ES-I3 (cell line): ENCODE measurements around the gene FBLN5.
"Not testable (repeated sequence)": the region's sequence is repeated elsewhere in the genome, so short reads cannot be mapped to it uniquely, and the experiment has no call there.

Experiments used
- H3K36me3 ChIP-seq: 2 replicates; pipeline ENCODE4 v1.6.1; 2013; ENCODE audit warnings: mild to moderate bottlenecking, low read length, control low read depth, moderate library complexity; ENCODE audit not compliant: insufficient read depth
- H3K4me1 ChIP-seq: 2 replicates; pipeline ENCODE4 v1.6.1; 2013; ENCODE audit warnings: mild to moderate bottlenecking, control low read depth, low read length; ENCODE audit not compliant: insufficient read depth
- H3K9ac ChIP-seq: 2 replicates; pipeline ENCODE4 v1.6.1; 2013; ENCODE audit warnings: low read depth, mild to moderate bottlenecking, low read length, moderate library complexity
- H3K9me3 ChIP-seq: 2 replicates; pipeline ENCODE4 v1.6.1; 2013; ENCODE audit warnings: mild to moderate bottlenecking, low read length, moderate library complexity; ENCODE audit not compliant: control insufficient read depth, insufficient read depth

FBLN5 gene

DNA sequence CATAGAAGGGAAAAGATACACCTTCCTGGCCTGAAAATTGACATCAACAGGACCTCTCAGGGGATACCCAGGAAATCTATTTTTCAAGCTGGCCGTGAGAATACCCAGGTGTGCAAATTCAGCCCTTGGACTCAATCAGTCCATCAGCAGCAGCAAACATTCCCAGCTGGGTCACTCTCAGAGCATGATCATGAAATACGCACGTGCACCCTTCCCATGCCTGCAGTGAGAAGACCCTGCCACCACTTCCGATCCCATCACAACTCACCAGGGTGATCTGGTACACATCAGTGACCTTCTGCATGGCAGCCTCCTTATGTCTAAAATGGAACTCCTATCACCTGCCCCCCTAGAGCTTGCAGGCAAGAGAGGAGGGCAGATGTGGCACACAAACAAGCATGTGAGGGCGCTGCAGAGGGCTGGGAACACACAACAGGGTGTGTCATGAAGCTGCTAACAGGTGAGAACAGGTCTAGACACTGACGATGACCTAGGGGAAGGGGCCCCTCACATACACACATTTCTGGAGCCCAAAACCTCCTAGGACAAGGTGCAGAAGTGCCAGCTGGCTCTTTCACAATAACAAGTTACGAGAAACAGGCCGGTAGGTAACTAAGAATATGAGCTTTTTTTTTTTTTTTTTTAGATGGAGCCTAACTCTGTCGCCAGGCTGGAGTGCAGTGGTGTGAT, 42.4 kb downstream of the FBLN5 start:
- no peaks in the 10 kb centered on the region for H3K9me3 ChIP-seq
- H3K4me1 ChIP-seq = no peaks in the 10 kb centered on the region
- H3K36me3 ChIP-seq = no peaks in the 10 kb centered on the region
- H3K9ac ChIP-seq = no peak overlapping the region

DNA sequence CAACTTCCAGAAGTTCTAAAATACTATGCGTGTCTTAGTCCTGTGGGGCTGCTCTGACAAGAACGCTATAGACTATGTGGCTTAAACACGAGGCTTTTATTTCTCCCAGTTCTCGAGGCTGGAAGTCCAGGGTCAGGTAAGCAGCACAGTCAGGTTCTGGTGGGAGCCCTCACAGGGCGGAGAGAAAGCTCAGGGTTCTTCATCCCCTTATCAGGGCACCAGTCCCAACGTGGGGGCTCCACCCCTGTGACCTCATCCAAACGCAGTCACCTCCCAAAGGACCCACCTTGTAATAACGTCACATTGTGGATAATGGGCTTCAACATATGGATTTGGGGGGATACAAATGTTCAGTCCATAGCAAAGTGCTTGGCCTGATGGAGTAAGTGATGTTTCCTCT, 43.0 kb downstream of the FBLN5 start:
- H3K9ac ChIP-seq = no peak overlapping the region
- no peaks in the 10 kb centered on the region for H3K4me1 ChIP-seq
- no peaks in the 10 kb centered on the region for H3K9me3 ChIP-seq
- no peaks in the 10 kb centered on the region for H3K36me3 ChIP-seq

DNA sequence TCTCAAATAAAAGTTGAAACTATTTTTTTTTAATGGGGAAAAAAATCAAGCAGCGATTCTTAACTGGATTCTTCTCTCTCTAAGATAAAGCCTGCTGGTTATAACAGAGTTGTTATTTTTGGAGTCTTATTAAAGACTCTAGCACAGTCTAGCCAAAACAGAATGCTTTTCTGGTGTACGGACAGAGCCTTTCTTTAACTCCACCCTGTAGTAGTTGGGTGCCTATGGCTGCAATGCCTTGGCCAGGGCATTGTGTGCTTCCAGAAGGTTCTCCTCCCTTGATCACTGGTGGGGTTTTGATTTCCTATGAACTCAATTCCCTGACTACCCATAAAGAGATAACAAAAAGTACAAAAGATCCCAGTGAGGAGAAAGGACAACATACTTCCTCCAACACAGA, 44.4 kb downstream of the FBLN5 start:
- no peaks in the 10 kb centered on the region for H3K36me3 ChIP-seq
- no peaks in the 10 kb centered on the region for H3K9me3 ChIP-seq
- H3K9ac ChIP-seq = no peak overlapping the region
- H3K4me1 ChIP-seq = no peaks in the 10 kb centered on the region

DNA sequence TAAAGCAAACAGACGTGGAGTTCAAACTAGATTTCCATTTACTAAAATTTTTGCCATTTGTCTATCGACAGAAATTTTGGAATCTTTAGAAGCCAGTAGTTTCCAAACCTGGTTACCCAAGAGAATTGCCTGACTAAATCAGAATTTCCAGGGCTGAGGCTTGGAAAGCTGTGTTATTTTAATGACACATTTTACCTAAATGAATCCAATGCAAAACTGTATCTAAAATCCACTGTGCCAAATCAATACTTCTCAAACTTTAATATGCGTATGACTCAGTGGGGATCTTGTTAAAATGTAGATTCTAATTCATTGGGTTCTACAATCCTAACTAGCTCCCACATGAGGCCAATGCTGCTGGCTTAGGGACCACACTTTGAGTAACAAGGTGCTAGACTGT, 45.2 kb downstream of the FBLN5 start:
- Histone ChIP-seq H3K36me3 (no peaks in the 10 kb centered on the region), H3K9me3 (no peaks in the 10 kb centered on the region), H3K4me1 (0 out of 2 replicates have a peak, but pooled peaks cover 3% of the 10 kb centered on the region), H3K9ac (no peak overlapping the region)

DNA sequence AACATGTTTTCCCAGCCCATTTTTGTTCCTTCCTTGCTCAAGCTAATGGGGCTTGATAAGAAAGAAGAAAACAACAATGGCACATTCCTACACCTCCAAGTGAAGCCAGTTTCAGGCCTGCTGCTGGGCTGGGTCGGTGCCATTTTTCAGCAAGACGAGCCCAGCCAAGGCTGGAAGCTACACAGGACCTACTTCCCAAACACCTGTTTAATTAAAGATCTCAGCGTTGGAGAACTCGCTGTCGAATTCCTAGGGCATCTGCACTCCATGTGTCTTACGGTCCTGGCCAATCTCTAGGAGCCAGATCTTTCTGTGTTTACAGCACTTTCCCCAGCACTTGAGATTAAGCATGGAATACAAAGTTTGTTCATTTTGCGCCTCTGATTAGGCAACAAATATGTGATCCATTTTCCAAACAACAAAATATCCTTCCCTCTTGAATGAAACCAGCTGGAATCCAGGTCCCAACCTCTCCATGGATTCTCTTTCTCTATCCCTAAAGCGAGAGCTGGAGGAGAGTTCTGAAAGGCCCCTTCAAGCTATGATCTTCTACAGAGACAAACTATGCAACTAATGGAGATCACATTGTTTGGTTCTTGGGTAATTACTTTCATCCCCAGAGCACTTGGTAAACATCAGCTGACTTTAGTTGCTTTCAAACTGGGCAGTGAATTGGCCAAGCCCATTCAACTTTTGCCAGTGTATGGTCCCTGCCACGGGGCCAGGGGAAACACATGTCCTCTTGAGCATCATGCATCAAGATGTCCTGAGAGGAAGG, 45.9 kb downstream of the FBLN5 start:
- Histone ChIP-seq H3K36me3 (no peaks in the 10 kb centered on the region), H3K9me3 (no peaks in the 10 kb centered on the region), H3K9ac (no peak overlapping the region), H3K4me1 (peaks cover 8% of the 10 kb centered on the region; the same call in 1 of the 2 replicates)

DNA sequence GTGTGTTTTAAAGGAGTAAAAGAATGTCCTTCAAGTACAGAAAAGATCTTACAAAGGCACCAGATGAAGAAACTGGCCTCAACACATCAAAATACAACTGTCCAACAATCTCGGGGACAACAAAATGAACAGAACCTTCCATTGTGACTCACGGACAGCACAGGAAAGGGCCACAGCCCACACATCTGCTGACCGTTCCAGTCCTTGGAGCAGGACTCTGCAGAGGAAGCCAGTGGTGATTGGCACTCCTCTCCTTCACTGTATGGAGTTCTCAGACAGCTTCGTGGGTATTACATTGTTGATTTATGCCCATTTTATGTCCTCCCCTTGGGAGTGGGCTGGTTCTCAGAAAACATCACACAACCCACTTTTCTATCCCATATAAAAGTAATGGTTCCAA, 47.7 kb downstream of the FBLN5 start:
- Histone ChIP-seq H3K9me3 (no peaks in the 10 kb centered on the region), H3K4me1 (peaks cover 8% of the 10 kb centered on the region; the same call in 1 of the 2 replicates), H3K36me3 (no peaks in the 10 kb centered on the region), H3K9ac (no peak overlapping the region)

DNA sequence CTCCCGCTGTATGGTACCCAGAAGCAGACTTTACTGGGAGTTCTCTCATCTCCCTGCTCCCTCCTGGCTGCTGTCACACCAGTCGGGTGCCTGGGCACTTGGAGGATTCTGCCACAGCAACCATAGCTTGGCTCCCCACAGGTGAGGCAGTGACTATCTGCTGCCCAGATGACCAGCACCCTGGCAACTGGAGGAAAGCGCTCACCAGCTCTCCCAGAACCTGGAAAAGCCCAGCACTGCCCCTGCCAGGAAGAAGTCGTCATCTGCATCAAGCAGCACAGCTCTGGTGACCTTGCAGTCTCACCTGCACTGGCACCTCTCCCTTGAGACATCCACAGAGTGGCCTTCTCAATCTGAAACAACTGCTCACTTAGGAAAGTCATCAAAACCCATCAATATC, 48.3 kb downstream of the FBLN5 start:
- no peak overlapping the region for H3K9ac ChIP-seq
- H3K9me3 ChIP-seq = no peaks in the 10 kb centered on the region
- H3K4me1 ChIP-seq = peaks cover 8% of the 10 kb centered on the region; the same call in 1 of the 2 replicates
- no peaks in the 10 kb centered on the region for H3K36me3 ChIP-seq

DNA sequence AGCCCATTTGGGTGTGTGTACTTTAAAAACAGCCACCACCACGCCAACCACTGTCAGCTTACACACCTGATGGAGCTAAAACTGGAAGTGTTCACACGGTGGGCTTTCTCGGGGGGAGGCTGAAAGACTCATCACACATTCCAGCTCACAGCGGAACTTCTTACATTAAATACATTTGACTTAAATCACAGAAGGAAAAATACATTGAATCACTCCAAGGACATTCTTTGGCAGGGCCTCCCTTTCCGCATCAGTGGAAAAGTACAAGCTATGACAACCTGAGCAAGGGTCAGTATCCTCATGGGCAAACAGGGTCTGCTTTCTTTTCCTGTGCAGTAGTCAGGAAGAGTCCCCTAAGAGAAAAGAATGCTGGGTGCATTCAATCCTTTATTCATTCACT, 49.1 kb downstream of the FBLN5 start:
- H3K36me3 ChIP-seq = no peaks in the 10 kb centered on the region
- H3K9ac ChIP-seq = no peak overlapping the region
- no peaks in the 10 kb centered on the region for H3K9me3 ChIP-seq
- peaks cover 8% of the 10 kb centered on the region; the same call in 1 of the 2 replicates for H3K4me1 ChIP-seq

DNA sequence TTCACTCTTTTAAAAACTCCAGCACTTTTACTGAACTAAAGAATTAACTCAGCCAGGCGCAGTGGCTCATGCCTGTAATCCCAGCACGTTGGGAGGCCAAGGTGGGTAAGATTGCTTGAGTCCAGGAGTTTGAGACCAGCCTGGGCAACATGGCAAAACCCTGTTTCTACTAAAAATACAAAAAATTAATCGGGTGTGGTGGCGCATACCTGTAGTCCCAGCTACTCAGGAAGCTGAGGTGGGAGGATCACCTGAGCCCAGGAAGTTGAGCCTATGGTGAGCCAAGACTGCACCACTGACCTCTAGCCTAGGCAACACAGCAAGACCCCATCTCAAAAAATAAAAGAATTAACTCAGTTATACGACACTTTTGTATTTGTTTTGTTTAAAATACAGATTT, 49.8 kb downstream of the FBLN5 start:
- H3K36me3 ChIP-seq, H3K9me3 ChIP-seq, H3K4me1 ChIP-seq, H3K9ac ChIP-seq: not testable (repeated sequence)

DNA sequence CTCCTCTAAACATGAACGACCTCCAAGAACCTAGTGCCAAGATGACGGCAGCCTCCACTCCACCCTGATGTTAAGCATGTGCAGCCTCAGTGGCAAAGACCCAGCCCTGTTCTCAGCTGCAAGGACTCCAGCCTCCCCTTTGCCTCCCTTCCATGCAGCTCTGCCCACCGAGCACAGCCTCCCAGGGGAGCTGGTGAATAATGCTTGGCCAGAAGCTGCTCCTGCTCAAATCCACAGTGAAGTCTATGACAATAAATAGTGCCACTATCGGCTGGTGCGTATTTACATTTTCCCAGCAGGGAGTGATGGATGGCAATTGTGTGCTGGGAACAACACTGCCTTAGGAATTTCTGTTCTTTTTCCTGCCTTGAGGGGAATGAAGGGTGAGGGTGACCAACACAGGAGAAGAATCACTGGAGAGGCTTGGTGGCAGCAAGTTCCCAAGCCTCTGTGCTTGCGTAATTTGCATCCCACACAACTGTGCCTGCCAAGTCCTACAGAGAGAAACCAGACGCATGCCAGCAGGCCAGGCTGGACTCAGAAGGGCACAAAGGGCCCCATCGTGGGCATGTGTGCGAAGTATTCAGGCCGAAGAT, 50.3 kb downstream of the FBLN5 start:
- Histone ChIP-seq H3K9ac (no peak overlapping the region), H3K36me3 (no peaks in the 10 kb centered on the region), H3K9me3 (no peaks in the 10 kb centered on the region), H3K4me1 (peaks cover 8% of the 10 kb centered on the region; the same call in 1 of the 2 replicates)

DNA sequence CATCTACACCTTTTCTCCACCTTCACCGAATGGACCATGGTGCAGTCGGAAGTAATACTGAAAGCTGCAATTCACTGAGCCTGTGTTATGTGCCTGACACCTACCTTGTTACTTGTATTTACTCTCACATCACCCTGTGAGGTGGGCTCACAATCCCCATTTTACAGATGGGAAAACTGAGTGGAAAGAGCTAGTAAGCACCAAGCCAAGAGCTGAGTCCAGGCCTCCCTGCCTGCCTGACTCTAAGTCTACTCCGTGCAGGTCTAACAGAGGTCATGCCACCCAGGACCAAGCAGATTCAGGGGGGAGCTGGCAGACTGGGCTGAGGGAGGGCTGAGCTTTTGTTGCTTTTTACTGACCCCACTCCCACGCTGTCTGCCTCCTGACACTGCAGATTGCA, 51.1 kb downstream of the FBLN5 start:
- Histone ChIP-seq H3K9ac (no peak overlapping the region), H3K9me3 (no peaks in the 10 kb centered on the region), H3K4me1 (peaks cover 8% of the 10 kb centered on the region; the same call in 1 of the 2 replicates), H3K36me3 (no peaks in the 10 kb centered on the region)

DNA sequence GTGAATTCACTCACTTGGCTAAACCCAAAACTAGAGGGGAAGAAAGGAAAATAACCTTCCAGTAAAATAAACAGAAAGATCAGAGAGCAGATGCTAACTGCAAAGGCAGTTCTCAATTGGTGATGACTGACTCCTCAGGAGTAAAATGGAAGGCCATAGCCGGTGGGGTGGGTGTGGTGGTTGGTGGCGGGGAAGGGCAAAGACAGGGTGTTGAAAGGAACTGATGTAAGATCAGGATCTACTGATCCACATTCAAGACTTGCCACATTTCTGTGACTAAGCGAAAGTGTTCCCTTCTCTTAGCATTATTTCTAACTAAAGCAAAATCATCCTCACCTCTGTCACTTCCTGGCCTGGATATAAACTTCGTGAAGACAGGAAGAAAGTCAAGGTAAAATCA, 53.8 kb downstream of the FBLN5 start:
- Histone ChIP-seq H3K9ac (no peak overlapping the region), H3K9me3 (no peaks in the 10 kb centered on the region), H3K36me3 (no peaks in the 10 kb centered on the region), H3K4me1 (peaks cover 8% of the 10 kb centered on the region; the same call in 1 of the 2 replicates)

DNA sequence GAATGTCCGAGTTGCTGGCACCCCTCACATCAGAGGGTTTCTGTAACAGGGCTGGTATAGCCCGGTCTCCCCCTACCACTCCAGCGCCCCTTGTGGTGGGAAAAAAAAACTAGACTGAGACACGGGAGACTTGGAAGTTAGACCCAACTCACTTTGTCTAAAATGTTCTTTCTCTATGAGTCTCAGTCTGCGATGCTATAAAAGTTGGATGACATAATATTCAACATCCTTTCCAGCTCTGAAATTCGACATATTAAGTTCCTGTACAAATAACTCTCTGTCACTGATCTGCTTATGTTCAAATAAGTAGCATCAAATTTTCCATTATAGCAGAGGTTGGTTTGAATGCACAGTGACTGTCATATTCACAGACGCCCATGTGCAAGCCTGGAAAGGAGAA, 54.5 kb downstream of the FBLN5 start:
- no peak overlapping the region for H3K9ac ChIP-seq
- no peaks in the 10 kb centered on the region for H3K36me3 ChIP-seq
- peaks cover 8% of the 10 kb centered on the region; the same call in 1 of the 2 replicates for H3K4me1 ChIP-seq
- no peaks in the 10 kb centered on the region for H3K9me3 ChIP-seq

DNA sequence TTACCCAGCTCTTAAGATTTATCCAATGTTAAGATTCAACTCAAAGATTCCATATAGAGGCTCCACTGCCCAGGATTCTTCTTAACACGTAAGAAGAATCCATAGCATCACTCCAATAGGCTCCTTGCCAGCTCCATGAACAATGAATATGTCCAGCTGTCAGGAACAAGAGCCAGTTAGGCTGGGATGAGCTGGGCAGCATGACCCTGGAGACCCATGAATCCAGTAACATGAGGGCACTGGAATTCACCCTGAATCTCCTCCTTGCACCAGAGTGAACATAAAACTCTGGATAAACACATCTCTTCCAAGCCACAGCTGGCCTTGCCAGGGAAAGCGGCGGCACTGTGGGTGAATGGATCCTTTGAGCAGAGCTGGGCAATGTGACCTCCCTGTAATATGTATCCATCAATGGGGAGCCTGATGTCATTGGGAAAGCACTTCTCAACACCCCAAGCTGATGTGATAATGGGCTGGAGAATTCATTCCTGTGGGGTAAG, 55.7 kb downstream of the FBLN5 start:
- no peaks in the 10 kb centered on the region for H3K9me3 ChIP-seq
- H3K9ac ChIP-seq = no peak overlapping the region
- no peaks in the 10 kb centered on the region; the same call in 1 of the 2 replicates for H3K4me1 ChIP-seq
- H3K36me3 ChIP-seq = no peaks in the 10 kb centered on the region
